Glutamatergic neuron (in vitro differentiated cells): ENCODE measurements around the gene SH2D4B. TPM values are rescaled to one million over a fixed set of nuclear protein-coding genes. Genes with fewer than 3 reads are reported as not detected.

Experiments
- DNase-seq: peaks from one replicate; pipeline ENCODE4 v3.0.0; 2022
- H3K27ac Mint-ChIP-seq: one replicate; pipeline ENCODE4 v1.8.0; 2020; ENCODE audit warnings: mild to moderate bottlenecking, mixed read lengths, inconsistent platforms; ENCODE audit not compliant: unreplicated experiment
- H3K27me3 Mint-ChIP-seq: one replicate; pipeline ENCODE4 v1.8.0; 2020; ENCODE audit warnings: mild to moderate bottlenecking, moderate library complexity, mixed read lengths, inconsistent platforms; ENCODE audit not compliant: unreplicated experiment
- H3K36me3 Mint-ChIP-seq: one replicate; pipeline ENCODE4 v1.8.0; 2020; ENCODE audit warnings: mild to moderate bottlenecking, mixed read lengths, inconsistent platforms; ENCODE audit not compliant: unreplicated experiment
- H3K4me1 Mint-ChIP-seq: one replicate; pipeline ENCODE4 v1.8.0; 2020; ENCODE audit warnings: mild to moderate bottlenecking, low read depth, mixed read lengths, inconsistent platforms; ENCODE audit not compliant: unreplicated experiment
- H3K4me3 Mint-ChIP-seq: one replicate; pipeline ENCODE4 v1.8.0; 2020; ENCODE audit warnings: mild to moderate bottlenecking, mixed read lengths, inconsistent platforms; ENCODE audit not compliant: unreplicated experiment
- H3K9me3 Mint-ChIP-seq: one replicate; pipeline ENCODE4 v1.8.0; 2020; ENCODE audit warnings: mild to moderate bottlenecking, moderate library complexity, mixed read lengths, inconsistent platforms; ENCODE audit not compliant: unreplicated experiment
- total RNA-seq: library from RNA; stranded (reverse); fragmentation: NEBNext Ultra II Directional; extraction: Animal tissue kit (Norgen Biotek cat#: 25700); gene quantifications from one replicate; pipeline ENCODE4 v1.2.1, GENCODE V29; 2021; ENCODE audit not compliant: unreplicated experiment
- TF ChIP-seq, protein P1 (sequence below): fragments of 200-600 bp; sonication (generic); IDR thresholded peaks from one replicate; pipeline ENCODE4 v1.5.0; 2021; ENCODE audit not compliant: partially characterized antibody, unreplicated experiment

Gene SH2D4B
- total RNA-seq, 1 donor from 2014 or later = 0.12 TPM

DNA sequence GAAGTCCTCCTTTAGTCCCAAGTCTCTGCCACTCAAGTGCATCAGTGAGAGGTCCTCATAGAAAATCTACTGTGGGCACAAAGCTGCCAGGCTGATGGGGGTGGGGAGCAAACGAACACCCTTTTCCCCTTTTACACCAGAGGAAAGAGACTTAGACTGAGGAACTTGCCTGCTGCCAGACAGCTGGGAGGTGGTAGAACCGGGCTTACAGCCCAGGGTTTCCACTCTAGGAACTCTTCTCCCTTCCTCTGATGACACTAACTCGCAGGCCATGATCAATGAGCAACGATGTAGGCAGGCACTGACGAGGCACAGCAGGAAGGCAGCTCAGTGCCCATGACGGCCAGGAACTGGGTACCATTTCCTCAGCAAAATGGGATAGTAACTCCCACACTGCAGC, 11.0 kb upstream of the SH2D4B start:
- no peak overlapping the region for H3K4me3 Mint-ChIP-seq
- no peaks in the 10 kb centered on the region for H3K36me3 Mint-ChIP-seq
- H3K4me1 Mint-ChIP-seq = peaks cover 13% of the 10 kb centered on the region
- DNase-seq = no peak
- H3K27me3 Mint-ChIP-seq = peaks cover 10% of the 10 kb centered on the region
- H3K27ac Mint-ChIP-seq = no peak overlapping the region
- no peaks in the 10 kb centered on the region for H3K9me3 Mint-ChIP-seq
- TF ChIP-seq, protein P1, sequence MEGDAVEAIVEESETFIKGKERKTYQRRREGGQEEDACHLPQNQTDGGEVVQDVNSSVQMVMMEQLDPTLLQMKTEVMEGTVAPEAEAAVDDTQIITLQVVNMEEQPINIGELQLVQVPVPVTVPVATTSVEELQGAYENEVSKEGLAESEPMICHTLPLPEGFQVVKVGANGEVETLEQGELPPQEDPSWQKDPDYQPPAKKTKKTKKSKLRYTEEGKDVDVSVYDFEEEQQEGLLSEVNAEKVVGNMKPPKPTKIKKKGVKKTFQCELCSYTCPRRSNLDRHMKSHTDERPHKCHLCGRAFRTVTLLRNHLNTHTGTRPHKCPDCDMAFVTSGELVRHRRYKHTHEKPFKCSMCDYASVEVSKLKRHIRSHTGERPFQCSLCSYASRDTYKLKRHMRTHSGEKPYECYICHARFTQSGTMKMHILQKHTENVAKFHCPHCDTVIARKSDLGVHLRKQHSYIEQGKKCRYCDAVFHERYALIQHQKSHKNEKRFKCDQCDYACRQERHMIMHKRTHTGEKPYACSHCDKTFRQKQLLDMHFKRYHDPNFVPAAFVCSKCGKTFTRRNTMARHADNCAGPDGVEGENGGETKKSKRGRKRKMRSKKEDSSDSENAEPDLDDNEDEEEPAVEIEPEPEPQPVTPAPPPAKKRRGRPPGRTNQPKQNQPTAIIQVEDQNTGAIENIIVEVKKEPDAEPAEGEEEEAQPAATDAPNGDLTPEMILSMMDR = no peak

- no peaks in the 10 kb centered on the region for H3K9me3 Mint-ChIP-seq
- H3K27ac Mint-ChIP-seq = no peak overlapping the region
- DNase-seq = no peak
- peaks cover 7% of the 10 kb centered on the region for H3K27me3 Mint-ChIP-seq
- TF ChIP-seq, protein P1 = no peak
- no peak overlapping the region for H3K4me3 Mint-ChIP-seq
- peaks cover 12% of the 10 kb centered on the region for H3K4me1 Mint-ChIP-seq
- peaks cover 7% of the 10 kb centered on the region for H3K36me3 Mint-ChIP-seq
Observed at GRCh38 chr10:80528185-80528700, 9.5 kb upstream of the SH2D4B start.

- DNase-seq = peak; percentile 45
- Mint-ChIP-seq H3K27me3 (peaks cover 7% of the 10 kb centered on the region), H3K9me3 (no peaks in the 10 kb centered on the region), H3K36me3 (peaks cover 7% of the 10 kb centered on the region), H3K27ac (peak overlapping the region; percentile 53), H3K4me3 (no peak overlapping the region), H3K4me1 (peaks cover 7% of the 10 kb centered on the region)
- TF ChIP-seq, protein P1 = no peak
Observed at GRCh38 chr10:80528901-80529300, 8.8 kb upstream of the SH2D4B start.

DNA sequence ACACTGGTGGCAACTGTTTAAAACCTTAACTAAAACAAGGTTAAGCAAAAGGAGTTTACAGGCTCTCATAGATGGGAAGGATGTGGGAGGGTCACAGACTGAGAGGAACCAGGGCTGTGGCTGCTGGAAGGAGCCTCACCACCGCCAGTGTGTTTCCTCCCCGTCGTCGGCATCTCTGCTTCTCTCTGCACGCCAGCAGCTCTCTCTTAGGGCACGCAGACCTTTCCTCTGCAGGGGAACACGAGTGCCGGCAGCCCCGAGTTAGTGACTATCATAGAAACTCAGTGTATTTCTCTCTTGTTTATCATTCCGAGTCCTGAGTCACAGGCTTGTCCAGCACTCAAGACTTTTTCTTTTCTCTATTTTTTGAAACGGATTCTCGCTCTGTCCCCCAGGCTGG, 8.1 kb upstream of the SH2D4B start:
- TF ChIP-seq, protein P1 = no peak
- H3K36me3 Mint-ChIP-seq = peaks cover 7% of the 10 kb centered on the region
- H3K4me3 Mint-ChIP-seq = no peak overlapping the region
- DNase-seq = no peak
- H3K27me3 Mint-ChIP-seq = peaks cover 7% of the 10 kb centered on the region
- H3K27ac Mint-ChIP-seq = peak overlapping the region; percentile 53
- peaks cover 6% of the 10 kb centered on the region for H3K4me1 Mint-ChIP-seq
- no peaks in the 10 kb centered on the region for H3K9me3 Mint-ChIP-seq

DNA sequence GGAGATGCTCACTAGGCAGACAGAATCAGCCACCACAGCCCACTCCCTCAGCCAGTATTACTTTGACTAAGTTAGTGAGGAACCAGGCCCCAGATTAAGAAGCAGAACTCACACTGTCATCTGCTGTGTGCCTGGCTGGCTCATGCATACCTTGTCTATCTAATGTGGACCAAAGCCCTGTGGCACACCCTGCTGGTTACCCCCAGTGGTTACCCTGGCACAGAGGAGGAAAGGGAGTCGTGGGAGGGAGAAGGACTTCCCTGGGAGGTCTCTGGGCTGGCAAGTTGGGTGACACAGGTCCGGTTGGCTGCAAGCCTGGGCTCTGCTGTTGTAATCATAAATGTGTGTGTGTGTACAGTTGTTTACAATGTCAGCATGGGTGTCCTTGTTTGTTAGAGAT, 7.5 kb upstream of the SH2D4B start:
- Mint-ChIP-seq H3K4me1 (peaks cover 6% of the 10 kb centered on the region), H3K4me3 (no peak overlapping the region), H3K9me3 (no peaks in the 10 kb centered on the region), H3K27ac (no peak overlapping the region), H3K27me3 (peaks cover 7% of the 10 kb centered on the region), H3K36me3 (peaks cover 7% of the 10 kb centered on the region)
- no peak for DNase-seq
- TF ChIP-seq, protein P1 = no peak
